Glomerular visceral epithelial cell (primary cell): ENCODE data around the gene EVA1B.

Experiments used
- DNase-seq: peaks from one replicate; pipeline ENCODE4 v3.0.0-alpha.2; 2016; ENCODE audit errors: extremely low spot score

Gene EVA1B

DNA sequence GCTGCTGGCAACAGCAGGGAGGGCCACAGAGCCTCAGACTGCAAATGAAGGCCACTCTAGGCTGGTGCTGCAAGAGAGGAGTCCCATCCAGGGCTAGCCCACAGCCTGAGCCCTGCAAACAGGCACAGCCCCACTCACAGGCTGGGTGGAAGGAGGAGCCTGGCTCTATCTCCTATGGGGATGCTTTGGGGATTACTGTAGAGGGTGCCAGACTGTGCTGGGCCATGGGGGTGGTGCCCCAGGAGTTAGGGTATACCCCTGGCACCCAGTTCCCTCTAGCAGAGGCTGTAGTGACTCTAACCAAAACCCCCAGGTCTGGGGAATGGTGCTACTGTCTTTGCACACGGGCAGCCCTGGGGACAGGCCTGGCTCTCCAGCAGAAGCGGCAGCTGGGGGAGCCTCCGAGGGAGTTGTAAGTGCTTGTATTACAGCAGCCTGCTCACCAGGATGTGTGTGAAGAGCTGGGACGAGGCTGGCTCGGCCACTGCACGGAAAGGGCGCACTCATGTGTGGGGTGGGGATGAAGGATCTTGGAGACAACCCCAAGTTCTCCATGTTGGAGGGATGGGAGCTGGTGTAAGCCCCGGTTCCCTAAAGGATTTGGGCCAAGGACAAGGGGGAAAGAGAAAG, 23.4 kb upstream of the EVA1B start:
- no peak for DNase-seq

DNA sequence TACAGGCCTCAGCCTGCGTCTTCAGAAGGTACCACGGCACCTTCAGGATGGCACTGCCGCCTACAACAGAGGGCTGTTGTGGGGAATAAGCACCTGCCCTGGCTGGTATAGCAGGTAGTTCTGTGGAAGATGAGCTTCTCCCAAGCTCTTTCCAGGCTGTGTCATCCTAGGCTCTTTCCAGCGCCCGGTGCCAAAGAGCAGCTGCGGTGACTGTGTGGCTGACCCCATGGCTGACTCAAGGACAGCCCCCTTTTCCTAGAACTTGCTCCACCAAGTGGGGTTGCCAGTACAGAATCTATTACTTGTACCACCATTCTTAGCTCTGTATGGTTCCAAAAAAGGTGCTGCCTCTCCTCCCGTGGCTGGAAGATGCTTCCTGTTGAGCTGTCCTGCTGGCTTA, 21.9 kb upstream of the EVA1B start:
- DNase-seq: no peak

DNA sequence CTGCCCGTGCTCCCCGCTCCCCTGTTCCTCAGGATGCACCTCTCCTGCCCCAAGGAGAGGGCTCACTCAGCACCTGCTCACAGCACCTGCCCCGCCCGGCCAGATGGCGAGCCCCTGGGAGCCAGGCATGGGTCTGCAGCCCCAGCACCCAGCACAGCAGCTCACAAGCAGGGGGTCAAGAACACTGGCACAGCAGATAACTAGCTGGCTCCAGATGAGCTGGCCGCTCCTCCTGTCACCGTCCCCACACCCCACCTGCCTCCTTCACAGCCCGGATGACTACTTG, 20.9 kb upstream of the EVA1B start:
- DNase-seq: no peak

DNA sequence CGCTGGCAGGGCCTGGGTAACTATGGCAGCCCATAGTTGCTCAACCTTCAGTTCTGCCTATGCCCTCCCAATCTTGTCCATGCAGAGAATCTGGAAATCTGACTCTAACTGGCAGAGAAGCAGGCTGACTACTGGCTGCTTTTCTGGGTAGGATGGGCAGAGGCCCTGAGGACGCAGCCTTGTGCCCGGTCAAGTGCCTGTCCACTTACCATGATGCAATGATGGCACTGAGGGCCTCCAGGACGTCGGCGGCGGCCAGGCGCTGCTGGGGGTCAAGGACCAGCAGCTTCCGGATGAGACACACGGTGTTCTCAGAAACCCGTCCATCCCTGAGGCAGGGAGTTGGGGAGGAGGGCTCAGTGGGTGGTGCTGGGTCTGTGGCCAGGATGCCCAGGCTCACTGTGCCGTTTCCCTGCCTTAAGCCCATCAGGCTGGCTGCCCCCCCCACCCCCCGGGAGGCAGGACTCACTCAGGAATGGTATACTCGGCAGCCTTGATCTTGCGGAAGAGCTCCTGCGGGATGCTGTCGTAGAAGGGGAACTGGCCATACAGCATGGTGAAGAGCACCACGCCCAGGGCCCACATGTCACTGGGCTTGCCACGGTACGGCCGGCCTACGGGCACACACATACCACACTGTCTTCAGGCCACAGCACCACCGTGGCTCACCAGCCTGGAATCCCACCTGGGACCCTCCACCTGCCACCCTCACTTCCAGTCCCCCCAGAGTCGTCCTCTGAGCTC, 20.4 kb upstream of the EVA1B start:
- DNase-seq: no peak

DNA sequence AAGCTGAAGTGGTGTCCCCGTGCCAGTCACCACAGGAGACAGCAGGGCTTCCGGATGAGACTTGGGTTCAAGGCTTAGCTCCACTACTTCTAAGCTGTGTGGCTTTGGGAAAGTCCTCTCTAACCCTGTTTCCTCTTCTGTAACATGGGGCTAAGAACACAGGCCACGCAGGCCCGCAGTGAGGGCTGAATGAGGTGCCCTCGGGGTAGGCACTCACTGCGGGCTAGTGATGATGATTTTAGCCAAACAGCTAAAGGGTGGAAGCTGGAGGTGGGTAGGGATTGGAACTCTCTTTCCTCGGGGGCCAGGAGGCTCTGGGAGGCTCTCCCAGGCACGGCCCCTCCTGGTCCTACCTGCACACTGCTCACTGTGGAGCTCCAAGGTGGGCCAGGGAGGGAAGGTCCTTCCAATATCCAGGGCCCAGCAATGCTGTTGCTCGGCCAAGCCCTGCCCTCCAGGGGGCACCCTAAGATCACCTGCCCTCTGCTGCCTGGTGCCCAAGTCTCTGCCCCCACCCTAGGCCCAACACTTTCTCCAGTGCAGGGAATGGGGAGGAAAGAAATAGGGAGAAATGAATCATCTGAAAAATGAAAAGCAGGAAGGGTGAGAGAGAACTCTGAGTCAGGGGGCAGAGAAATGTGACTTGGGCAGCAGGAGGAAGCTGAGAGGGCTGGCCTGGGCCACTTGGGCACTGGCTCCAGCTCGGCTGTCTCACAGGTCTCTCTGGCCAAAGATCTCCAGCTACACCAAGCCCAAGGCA, 19.2 kb upstream of the EVA1B start:
- peak; percentile 89 for DNase-seq

DNA sequence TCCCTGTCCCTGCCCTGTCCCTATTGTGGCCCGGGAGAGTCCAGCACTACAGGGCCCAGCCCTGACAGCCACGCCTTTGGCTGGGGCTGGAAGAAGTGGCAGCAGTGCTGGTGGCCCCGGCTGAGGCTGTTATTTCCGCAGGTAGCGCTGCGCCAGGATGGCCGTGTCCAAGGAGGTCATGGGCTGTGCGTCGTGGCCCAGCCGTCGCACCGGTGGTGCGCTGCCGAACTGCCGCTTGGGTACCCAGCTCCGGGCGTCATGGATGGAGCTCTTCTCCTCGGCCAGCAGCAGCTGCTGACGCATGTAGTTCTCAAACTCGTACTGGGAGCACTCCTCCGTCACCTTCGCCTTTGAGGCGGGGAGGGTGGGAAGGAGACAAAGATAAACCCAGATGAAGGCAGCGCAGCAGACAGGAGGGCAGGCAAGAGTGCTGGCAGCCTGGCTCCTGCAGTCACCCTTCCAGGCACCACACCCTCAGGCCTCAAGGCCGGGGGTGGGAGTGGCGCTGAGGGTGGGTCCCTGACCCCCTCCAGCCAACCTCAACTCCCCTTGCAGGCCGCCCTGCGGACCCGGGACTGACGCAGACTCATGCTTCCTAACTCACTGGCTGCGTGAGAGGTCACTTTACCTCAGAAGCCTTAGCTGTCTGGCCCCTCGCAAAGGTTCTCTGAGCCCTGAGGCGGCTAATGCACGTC, 18.3 kb upstream of the EVA1B start:
- no peak for DNase-seq

DNA sequence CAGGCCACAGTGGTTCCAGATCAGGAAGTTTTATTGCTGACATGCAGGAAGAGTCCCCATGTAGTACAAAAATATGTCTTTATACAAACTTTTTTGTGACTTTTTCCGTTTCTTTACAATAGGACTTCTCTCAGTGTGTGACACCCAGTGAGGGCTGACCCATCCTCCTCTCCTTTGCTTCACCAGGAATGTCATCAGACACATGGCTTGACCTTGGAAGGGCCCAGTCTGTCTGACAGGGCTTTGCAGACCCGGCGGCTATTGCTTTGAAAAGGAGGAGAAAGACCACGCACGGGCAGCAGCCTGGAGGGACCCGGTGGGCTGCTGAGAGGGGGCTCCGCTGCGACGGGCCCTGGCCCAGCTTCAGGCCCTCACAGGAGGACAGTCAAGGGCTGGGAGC, 16.2 kb upstream of the EVA1B start:
- no peak for DNase-seq

DNA sequence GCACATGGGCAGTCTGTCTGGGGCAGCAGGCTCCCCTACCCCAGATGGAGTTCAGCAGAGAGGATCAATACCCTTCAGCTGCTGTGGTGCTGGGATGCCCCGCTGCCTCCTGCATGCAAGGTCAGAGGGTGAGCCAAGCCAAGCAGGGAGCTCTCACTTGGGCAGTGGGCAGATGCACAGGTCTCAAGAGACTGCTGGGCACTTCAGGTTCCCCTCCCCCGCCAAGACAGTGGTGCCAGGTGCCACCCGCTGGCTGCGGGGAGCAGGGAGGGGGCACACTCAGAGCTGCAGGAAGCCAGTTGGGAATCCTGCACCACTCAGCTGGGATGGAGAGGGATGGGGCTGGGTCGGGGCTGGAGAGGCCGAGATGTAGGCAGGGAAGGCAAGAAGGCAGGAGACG, 15.8 kb upstream of the EVA1B start:
- no peak for DNase-seq

DNA sequence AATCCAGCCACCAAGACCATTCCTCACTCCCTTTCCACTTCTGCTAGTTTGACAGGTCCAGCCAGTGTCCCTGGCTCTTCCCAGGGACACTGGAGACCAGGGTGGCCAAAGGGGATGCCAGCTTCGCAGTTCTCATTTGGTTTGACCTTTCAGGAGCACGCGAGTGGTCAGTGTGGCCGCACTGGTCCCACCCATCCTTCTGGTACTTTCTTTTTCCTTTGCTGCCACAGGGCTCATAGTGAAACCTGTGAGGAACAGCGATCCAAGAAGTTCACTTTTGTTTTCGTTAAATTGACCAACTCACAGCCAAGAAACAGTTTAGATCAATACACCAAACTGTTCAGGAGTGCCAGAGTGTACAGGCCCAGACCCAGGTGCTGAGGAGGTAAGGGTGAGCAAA, 14.4 kb upstream of the EVA1B start:
- no peak for DNase-seq

DNA sequence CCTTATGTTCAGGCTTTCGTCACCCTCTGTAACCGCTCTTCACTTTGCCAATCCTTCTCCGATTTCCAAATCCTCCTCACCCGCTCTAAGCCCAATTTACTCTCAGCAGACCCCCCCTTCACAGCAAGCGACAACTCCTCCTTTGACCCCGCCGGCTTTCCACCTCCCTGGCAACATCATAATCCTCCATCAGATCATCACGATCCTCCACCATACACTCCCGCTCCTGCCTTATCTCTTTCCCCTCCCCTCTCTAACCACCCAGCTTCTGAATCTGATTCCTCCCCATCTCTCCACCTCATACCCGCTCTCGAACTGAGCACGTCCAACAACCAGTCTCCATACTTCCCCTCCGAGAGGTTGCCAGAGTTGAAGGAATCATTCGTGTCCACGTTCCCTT, 7.5 kb upstream of the EVA1B start:
- DNase-seq: no peak

DNA sequence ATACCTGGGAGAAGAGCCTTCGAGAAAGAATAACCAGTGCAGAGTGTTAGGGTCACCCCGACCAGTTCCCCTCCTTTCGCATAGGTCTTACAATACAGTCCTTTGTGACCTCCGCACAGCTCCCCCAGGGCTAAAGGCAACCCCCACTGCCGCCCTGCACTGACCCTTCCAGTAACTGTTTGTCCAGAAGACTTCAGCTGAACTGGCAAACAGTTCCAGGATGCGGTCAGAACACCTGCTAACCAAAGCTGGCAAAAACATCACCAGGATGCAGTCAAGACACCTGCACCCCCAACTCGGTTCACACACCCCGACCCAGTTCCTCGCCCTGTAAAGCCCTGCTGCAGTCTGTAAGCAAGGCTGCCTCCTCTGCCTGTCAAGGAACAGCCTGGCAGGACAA, 6.4 kb upstream of the EVA1B start:
- DNase-seq: no peak

DNA sequence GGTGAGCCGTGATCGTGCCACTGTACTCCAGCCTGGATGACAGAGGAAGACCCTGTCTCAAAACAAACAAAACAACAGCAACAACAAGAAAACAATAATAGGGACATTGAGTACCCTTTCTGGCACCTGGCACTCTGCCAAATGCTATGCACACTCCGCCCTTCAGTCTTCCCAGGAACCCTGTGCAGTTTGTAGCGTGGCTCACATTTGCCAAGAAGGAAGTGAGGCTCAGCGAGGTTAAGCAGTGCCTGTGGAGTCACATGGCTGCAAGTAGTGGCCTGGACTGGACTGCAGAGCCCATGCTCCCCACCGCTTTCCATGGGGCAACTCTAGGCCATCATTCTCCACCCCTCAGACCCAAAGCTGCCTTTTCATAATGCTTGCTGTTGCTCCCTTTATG, 5.3 kb upstream of the EVA1B start:
- DNase-seq: no peak

DNA sequence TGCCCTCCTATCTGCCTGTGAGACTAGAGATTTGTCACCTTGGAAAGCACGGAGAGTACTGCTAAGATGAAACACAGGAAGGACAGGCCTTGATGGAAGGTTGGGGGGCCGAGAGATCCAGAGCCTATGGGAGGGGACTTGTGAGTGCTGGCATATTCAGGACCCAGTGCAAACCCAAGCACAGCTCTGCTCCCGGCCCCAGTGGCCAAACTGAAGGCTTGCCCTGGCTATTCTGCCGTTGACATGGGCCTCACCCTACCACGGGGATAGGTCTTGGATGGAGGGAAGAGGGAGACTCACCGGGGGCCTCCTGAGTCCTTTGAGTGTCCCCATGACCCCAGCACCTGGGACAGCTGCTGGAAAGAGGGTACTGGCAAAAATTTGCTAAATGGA, 4.6 kb upstream of the EVA1B start:
- DNase-seq: no peak

DNA sequence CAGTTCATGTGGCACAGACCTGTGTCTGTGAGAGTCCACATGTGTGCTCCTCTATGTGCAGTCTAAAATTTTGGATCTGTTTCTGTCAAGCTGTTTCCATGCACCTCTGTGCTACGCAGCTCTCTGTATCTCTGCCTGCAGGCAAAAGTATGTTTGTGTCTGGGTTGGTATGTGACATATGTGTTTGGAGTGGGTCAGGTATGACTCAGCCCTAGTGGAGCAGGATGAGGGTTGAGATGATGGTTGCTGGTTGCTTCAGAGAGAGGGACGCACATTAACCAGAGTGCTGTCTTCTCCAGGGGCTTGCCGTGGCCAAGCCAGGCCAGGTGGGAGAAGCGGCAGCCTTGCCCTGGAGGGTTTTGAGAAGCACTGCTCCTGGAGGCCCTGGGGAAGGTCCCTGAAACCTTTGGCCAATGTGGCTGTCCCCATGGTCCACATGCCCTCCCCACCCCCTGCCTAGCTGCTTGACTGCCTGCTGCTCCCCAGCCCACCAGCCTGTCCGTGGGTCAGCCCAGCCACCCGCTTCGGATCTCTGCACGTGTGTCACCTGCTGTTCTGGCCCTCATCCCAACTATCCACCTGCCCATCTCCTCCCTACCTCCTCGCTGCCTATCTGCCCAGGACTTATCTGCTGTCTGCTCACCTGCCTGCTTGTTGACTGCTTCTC, 4.1 kb upstream of the EVA1B start:
- DNase-seq: peak; percentile 34

DNA sequence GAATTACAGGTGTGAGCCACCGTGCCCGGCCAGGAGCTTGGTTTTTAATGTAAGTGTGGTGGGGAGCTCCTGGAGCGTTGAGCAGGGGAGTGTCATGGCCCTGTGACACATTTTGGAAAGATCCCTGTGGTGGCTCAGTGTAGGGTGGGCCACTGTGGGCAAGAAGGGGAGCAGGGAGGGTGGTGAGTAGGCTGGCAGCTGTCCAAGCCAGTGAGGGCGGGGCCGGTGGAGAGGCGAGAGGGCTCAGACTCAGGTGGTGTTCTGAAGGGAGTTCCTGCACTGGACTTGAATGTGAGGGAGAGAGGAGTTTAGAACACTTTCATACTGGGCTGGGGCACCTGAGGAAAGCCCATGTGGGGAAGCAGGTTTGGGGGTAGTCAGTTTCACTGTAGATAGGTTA, 3.1 kb upstream of the EVA1B start:
- DNase-seq: peak; percentile 53

DNA sequence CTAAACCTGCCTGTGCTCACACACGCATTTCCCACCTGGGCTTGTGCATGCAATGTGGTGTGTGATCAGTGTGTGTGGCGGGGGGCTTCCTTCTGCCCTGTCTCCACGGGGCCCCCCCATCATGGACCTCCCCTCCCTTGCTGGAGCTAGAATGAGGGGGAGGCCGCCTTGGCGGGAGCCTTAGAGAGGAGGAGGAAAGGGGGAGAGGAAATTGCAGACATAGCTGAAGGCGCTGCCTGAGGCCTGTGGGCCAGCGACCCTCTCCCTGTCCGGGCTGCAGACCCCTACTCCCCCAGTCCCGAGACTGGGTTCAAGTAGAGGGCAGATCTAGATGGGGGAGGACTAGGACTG, 883 bp upstream of the EVA1B start:
- DNase-seq: no peak

DNA sequence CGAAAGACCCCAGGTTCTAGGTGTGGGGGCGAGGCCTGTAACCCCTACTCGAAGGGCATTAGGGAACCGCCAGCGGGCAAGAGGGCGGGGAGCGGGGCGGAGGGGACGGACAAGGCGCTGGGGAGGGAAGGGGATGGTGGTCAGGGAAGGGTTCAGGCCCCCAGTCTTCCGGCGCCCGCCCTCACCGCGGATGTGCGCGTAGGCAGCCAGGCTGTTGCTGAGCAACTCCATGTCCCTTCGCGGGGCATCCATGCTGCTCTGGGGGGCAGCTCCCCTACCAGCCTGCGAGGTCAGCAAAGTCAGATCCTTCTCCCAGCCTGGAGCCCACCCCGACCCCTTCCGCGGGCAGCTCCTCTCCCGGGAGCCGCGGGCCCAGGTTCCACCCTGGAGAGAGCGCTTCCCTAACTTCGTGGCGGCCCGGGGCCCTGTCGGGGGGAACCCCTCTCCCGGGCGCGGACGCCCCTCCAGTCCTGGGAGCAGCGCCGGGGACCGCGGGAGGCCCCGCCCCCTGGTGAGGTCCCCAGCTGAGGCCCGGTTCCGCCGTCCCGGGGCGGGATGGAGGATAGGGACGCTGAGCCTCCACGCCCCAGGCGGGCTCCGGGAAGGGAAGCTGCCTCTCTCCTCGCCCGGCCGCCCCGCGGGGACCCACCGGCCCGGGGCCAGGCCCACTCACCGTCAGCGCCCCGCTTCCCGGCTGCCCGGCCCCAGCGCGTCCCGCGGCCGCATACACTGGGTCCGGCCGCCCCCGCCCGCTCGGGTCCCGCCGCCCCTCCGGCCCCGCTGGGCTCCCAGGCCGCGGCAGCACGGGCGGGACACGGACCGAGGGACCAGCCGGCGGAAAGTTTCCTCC, 434 bp downstream of the EVA1B start:
- peak; percentile 31 for DNase-seq

DNA sequence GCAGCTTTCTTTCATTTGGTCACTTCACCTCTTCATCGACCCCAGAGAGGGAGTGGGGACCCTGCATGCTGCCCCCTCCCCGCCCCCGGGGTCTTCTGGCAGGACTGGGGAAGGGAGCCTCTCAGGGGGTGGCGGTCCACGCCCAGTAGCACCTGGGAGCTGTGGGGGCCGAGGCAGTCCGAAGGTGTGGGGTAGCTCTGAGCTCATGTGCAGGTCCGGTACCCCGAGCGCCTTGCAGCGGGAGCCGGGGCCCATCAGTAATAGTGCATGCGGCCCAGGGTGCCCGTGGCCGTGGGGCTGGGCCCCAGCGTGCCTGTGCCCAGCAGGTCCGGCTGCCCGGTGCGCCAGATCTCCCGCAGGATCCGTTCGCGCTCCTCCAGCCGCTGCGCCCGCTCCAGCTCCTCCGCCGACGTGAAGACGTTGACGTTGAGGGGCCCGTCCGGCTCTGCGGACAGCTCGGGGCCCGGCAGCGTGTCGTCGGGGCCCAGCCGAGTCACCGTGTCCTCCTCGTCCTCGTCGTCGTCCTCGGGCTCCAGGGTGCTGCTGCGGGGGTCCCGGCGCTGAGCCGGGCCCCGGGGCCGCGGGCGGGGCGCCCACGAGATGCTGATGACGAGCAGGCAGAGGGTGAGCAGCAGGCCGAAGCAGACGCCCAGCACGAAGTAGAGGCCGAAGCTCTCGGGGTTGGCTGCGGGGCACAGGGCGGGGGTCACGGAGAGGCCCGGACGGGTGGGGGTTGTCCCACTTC, 1.2 kb downstream of the EVA1B start:
- no peak for DNase-seq

DNA sequence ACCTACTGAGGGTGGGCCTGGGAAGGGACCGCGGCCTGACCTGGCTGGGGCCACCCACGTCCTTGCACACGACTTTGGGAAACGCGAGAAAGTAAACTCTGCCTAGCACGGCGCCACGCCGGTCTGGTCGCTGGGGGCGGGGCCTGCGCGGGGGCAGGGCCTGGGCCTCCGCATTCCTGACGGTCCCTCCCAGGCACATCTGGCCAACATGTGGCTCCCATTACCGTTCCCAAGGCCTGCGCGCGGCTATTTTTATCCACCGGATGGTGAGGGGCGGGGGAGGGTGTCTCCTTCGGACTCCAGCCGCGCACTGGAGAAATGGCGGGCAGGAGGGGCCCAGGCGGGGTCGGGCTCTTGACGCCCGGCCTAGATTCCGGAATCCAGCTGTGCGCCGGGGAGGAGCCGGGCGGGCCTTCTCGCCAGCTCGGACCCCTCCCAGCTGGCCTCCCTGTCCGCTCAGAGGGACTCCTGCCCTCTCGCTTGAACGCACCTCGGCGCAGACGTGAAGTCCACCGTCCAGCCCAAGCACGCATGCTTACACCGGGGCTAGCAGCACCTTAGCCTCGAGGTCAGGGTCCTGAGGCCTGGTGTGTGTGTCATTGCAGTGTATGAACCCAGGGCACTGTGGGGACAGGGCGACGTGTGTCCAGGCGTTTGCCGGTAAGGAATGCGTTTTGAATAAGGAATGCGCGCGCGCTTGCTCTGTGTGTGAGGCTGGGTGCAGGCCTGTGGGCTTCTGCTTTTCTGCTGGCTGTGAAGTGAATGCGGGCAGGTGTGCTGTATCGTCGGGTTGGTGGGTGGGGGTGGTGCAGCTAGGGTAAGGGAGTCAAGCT, 2.1 kb downstream of the EVA1B start:
- DNase-seq: no peak

DNA sequence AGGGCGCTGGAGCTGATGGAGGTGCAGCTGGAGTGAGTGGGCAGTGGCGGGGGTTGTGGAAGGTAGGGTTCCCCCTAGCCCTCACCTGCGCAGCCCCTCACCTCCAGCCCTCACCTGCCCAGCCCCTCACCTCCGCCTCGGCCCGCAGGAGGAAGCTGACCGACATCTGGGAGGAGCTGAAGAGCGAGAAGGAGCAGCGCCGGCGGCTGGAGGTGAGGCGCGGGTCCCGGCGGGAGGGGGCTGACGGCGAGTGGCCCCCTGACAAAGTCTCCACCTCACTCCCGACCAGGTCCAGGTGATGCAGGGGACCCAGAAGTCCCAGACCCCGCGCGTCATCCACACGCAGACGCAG, 2.7 kb downstream of the EVA1B start:
- DNase-seq: no peak
